SJCRH30 (cell line): ENCODE results near the gene SVBP. TPM values are rescaled to one million over a fixed set of nuclear protein-coding genes. Genes with fewer than 3 reads are reported as not detected.
A peak's percentile ranks its signal among the peaks of the same experiment; 100 is the strongest.
"Not testable (repeated sequence)": the region's sequence is repeated elsewhere in the genome, so short reads cannot be mapped to it uniquely, and the experiment has no call there.

Experiments
- DNase-seq, 2 experiments: peaks; one replicate each; pipeline ENCODE4 v3.0.0-alpha.2; 2015 to 2020
- H3K27ac ChIP-seq: fragments of 250-450 bp; sonication (Bioruptor Pico); 2 replicates; pipeline ENCODE4 v1.5.1; 2020; ENCODE audit warnings: mild to moderate bottlenecking, moderate library complexity
- H3K27me3 ChIP-seq: fragments of 250-450 bp; sonication (Bioruptor Pico); 2 replicates; pipeline ENCODE4 v1.5.1; 2020; ENCODE audit warnings: mild to moderate bottlenecking, moderate library complexity
- H3K36me3 ChIP-seq: fragments of 250-450 bp; sonication (Bioruptor Pico); 2 replicates; pipeline ENCODE4 v1.5.1; 2020; ENCODE audit warnings: mild to moderate bottlenecking, moderate library complexity
- H3K4me1 ChIP-seq: fragments of 250-450 bp; sonication (Bioruptor Pico); 2 replicates; pipeline ENCODE4 v1.5.1; 2020; ENCODE audit warnings: mild to moderate bottlenecking, moderate library complexity
- H3K4me3 ChIP-seq: fragments of 250-450 bp; sonication (Bioruptor Pico); 2 replicates; pipeline ENCODE4 v1.5.1; 2020; ENCODE audit warnings: mild to moderate bottlenecking, moderate library complexity
- H3K9me3 ChIP-seq: fragments of 250-450 bp; sonication (Bioruptor Pico); replicated peaks from 2 replicates; pipeline ENCODE4 v1.5.1; 2020; ENCODE audit warnings: mild to moderate bottlenecking, moderate library complexity
- total RNA-seq: library from RNA; depleted of rRNA; stranded (reverse); fragments of >200 nt; shearing (Covaris generic); gene quantifications from 2 replicates; pipeline ENCODE4 v1.2.3, GENCODE V29; 2014; rRNA removed

The SVBP gene
- 40.4 and 45.3 TPM in 2 replicates for total RNA-seq

GRCh38 chr1:42816585-42817439 is at the start of gene SVBP, which contains the start of gene ERMAP:
TSS of gene SVBP (minus strand) at chr1:42817397. CDS start at chr1:42816544, 853 bp downstream.
TSS of gene ERMAP (plus strand) at chr1:42817122. CDS start at chr1:42830449, 13,327 bp downstream.
- Histone ChIP-seq H3K4me1 (peaks cover 14% of the 10 kb centered on the region), H3K27me3 (no peaks in the 10 kb centered on the region), H3K9me3 (no peaks in the 10 kb centered on the region), H3K27ac (peak within 1 kb of the TSS; percentile 96), H3K4me3 (peak within 1 kb of the TSS; percentile 98), H3K36me3 (peaks cover 3% of the 10 kb centered on the region; the same call in 1 of the 2 replicates)
- DNase-seq = peak; percentile 93 to 94

GRCh38 chr1:42866549-42866948 is 49.4 kb upstream of the SVBP start:
- Histone ChIP-seq H3K4me1 (no peaks in the 10 kb centered on the region), H3K4me3 (no peak overlapping the region), H3K27ac (no peak overlapping the region), H3K9me3 (no peaks in the 10 kb centered on the region), H3K27me3 (no peaks in the 10 kb centered on the region), H3K36me3 (no peaks in the 10 kb centered on the region)
- DNase-seq = no peak

- Histone ChIP-seq H3K4me1 (no peaks in the 10 kb centered on the region), H3K9me3 (no peaks in the 10 kb centered on the region), H3K36me3 (no peaks in the 10 kb centered on the region), H3K27me3 (no peaks in the 10 kb centered on the region), H3K4me3 (no peak overlapping the region), H3K27ac (no peak overlapping the region)
- DNase-seq = no peak
Measured at GRCh38 chr1:42861014-42861399, 43.8 kb upstream of the SVBP start.

GRCh38 chr1:42860339-42861013 is 43.3 kb upstream of the SVBP start:
- Histone ChIP-seq H3K36me3 (no peaks in the 10 kb centered on the region), H3K27ac (no peak overlapping the region), H3K4me3 (no peak overlapping the region), H3K27me3 (no peaks in the 10 kb centered on the region), H3K4me1 (no peaks in the 10 kb centered on the region), H3K9me3 (no peaks in the 10 kb centered on the region)
- DNase-seq = no peak

- DNase-seq, H3K4me1 ChIP-seq, H3K27ac ChIP-seq, H3K36me3 ChIP-seq, H3K4me3 ChIP-seq, H3K9me3 ChIP-seq, H3K27me3 ChIP-seq: not testable (repeated sequence)
Measured at GRCh38 chr1:42859366-42859765, 42.2 kb upstream of the SVBP start.

GRCh38 chr1:42856554-42856953 is 39.4 kb upstream of the SVBP start:
- not testable (repeated sequence) for DNase-seq, H3K9me3 ChIP-seq, H3K36me3 ChIP-seq, H3K27me3 ChIP-seq, H3K4me1 ChIP-seq, H3K4me3 ChIP-seq, H3K27ac ChIP-seq

- Histone ChIP-seq H3K9me3 (no peaks in the 10 kb centered on the region), H3K27ac (no peak overlapping the region), H3K4me3 (no peak overlapping the region), H3K4me1 (no peaks in the 10 kb centered on the region), H3K36me3 (peaks cover 21% of the 10 kb centered on the region), H3K27me3 (no peaks in the 10 kb centered on the region)
- DNase-seq = no peak
Measured at GRCh38 chr1:42853116-42853884, 36.1 kb upstream of the SVBP start.

- H3K27me3 ChIP-seq = no peaks in the 10 kb centered on the region
- peaks cover 21% of the 10 kb centered on the region for H3K36me3 ChIP-seq
- no peak overlapping the region for H3K27ac ChIP-seq
- no peak overlapping the region for H3K4me3 ChIP-seq
- peaks cover 2% of the 10 kb centered on the region; the same call in 1 of the 2 replicates for H3K4me1 ChIP-seq
- H3K9me3 ChIP-seq = no peaks in the 10 kb centered on the region
- DNase-seq = peak in 1 of 2 experiments; percentile 14
Measured at GRCh38 chr1:42852608-42852980, 35.4 kb upstream of the SVBP start.

- Histone ChIP-seq H3K27ac (no peak overlapping the region), H3K36me3 (peaks cover 21% of the 10 kb centered on the region), H3K4me3 (no peak overlapping the region), H3K27me3 (no peaks in the 10 kb centered on the region), H3K4me1 (peaks cover 6% of the 10 kb centered on the region; the same call in 1 of the 2 replicates), H3K9me3 (no peaks in the 10 kb centered on the region)
- no peak for DNase-seq
Measured at GRCh38 chr1:42851960-42852607, 34.9 kb upstream of the SVBP start.

- peaks cover 21% of the 10 kb centered on the region for H3K36me3 ChIP-seq
- no peak for DNase-seq
- no peaks in the 10 kb centered on the region for H3K9me3 ChIP-seq
- H3K27ac ChIP-seq = no peak overlapping the region
- H3K27me3 ChIP-seq = no peaks in the 10 kb centered on the region
- no peak overlapping the region for H3K4me3 ChIP-seq
- H3K4me1 ChIP-seq = peaks cover 6% of the 10 kb centered on the region; the same call in 1 of the 2 replicates
Measured at GRCh38 chr1:42851420-42851819, 34.2 kb upstream of the SVBP start.

- Histone ChIP-seq H3K27ac (no peak overlapping the region), H3K27me3 (no peaks in the 10 kb centered on the region), H3K4me1 (peaks cover 6% of the 10 kb centered on the region; the same call in 1 of the 2 replicates), H3K4me3 (no peak overlapping the region), H3K36me3 (peaks cover 21% of the 10 kb centered on the region), H3K9me3 (no peaks in the 10 kb centered on the region)
- no peak for DNase-seq
Measured at GRCh38 chr1:42849944-42850343, 32.7 kb upstream of the SVBP start.

- Histone ChIP-seq H3K9me3 (no peaks in the 10 kb centered on the region), H3K4me3 (no peak overlapping the region), H3K27me3 (no peaks in the 10 kb centered on the region), H3K4me1 (peaks cover 6% of the 10 kb centered on the region; the same call in 1 of the 2 replicates), H3K27ac (no peak overlapping the region), H3K36me3 (peaks cover 21% of the 10 kb centered on the region)
- DNase-seq = no peak
Measured at GRCh38 chr1:42848823-42849537, 31.8 kb upstream of the SVBP start.

GRCh38 chr1:42847721-42848460 is 30.7 kb upstream of the SVBP start:
- Histone ChIP-seq H3K9me3 (no peaks in the 10 kb centered on the region), H3K27ac (no peak overlapping the region), H3K27me3 (no peaks in the 10 kb centered on the region), H3K36me3 (peaks cover 21% of the 10 kb centered on the region), H3K4me3 (peak overlapping the region; percentile 79; the same call in 1 of the 2 replicates), H3K4me1 (peaks cover 6% of the 10 kb centered on the region; the same call in 1 of the 2 replicates)
- DNase-seq = no peak
